ENCODE data around the gene GSTA1. TPM values are rescaled to one million over a fixed set of nuclear protein-coding genes. Genes with fewer than 3 reads are reported as not detected.
"Not testable (repeated sequence)": the region's sequence is repeated elsewhere in the genome, so short reads cannot be mapped to it uniquely, and the experiment has no call there.

Gene GSTA1
- polyA plus RNA-seq, 12 donors: 0.28 to 75.7 (median 1.2) TPM; not detected in 7

DNA sequence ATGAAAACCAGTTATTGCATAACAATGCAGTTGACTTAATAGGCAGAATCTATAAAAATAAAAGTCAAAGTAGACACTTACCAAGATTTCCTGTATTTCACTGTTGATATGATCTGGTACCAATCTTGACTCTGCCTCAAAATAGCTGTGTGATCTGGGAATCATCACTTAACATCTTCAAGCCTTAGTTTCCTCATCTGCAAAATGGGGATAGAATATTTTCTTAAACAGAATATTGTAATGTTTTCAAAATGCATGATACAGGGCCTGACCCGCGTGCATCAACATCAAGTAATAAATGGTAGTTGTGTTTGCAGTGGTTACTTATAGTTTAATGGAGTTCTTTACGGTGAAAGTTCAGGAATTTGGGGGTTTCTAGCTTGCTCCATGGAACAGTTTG, 10.9 kb upstream of the GSTA1 start:
- not testable (repeated sequence) for DNase-seq

GRCh38 chr6:52809777-52810176, 6.2 kb upstream of the GSTA1 start:
- DNase-seq: not testable (repeated sequence)

DNA sequence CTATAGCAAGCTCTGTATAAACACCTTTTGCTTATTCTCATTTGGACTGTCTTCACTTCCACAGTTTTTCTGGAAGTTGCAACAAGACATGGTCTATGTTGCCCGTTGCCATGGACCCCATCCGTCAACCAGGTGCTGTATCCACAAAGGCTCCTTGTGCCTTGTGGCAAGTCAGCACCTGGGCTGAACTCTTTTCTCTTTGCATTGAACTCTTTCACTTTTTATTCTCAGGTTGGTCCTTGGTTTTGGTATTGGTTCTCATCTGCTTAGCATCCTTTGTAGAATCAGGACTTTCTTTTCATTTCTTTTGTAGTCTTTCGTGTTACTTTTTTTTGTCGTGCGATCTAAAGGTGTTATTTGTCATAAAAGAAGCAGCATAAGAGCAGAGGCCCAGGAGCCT, 5.0 kb upstream of the GSTA1 start:
- no peak for DNase-seq

DNA sequence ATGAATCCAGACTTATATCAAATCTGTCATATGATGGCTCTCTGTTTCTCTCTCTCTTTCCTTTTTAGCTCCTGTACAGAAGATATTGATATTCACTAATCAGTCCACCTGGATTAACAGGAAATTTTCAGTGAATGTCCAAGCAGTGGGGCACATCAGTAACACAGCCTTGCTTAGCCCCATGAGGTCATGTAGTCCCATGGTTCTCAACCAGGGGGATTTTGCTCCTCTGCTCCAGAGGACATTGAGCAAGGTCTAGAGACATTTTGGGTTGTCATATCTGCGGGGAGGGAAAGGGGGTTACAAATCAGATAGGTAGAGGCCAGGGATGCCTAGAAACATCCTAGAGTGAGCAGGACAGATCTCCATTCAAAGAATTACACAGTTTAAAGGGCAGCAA, 810 bp downstream of the GSTA1 start:
- DNase-seq: no peak

GRCh38 chr6:52801188-52801841, 2.3 kb downstream of the GSTA1 start:
- DNase-seq: no peak

DNA sequence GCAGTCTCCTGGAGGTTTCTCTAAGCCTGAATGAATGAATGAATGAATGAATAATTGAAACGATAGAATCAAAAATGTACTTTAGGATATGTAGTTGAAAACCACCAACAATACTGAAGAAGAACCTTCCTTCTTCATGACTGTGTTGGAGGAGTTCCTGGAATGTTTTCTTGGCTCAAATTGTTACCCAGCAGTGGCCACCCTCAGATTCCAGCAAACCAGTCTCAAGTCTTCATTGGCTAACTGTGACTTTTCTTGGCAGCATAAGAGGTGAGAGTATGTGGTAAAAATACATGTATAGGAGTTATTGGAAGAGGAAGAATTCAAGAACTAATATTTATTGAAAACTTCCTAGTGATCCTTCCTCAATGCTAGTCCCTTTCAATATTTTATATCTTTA, 4.3 kb downstream of the GSTA1 start:
- not testable (repeated sequence) for DNase-seq

- DNase-seq: not testable (repeated sequence)
These were observed 9.2 kb downstream of the GSTA1 start for GRCh38 chr6:52794366-52794765.

DNA sequence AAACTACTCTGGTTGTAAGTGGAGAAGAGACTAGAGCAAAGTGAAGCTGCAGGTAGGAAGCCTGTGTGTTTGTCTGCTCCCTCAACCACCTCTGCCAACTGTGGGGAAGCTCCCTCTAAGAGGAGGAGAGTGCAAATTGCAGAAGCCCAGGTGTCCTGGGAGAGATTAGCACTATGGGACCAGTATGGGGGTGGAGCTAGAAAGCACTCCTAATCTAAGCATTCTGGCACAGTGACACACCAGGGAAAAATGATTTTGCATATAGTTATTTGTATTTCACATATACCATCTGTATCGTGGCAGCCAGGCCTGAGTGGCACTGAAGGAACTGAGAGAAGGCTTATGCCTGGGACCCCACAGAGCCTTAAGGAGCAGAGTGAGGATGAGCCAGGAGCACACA, 12.8 kb downstream of the GSTA1 start:
- DNase-seq: no peak

DNA sequence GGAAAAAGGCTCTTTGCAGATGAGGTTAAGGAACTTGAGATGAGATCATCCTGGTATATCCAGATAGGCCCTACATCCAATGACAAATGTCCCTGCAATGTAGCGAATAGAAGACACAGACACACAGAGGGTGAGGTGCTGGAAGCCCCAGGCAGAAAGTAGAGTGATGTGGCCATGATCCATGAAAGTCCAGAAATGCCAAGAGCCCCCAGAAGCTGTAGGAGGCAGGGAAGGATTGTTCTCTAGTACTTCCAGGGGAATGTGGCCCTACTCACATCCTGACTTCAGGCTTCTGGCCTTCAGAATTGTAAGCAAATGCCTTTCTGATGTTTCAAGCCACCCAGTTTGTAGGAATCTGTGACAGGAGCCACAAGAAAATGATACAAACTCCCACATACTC, 14.0 kb downstream of the GSTA1 start:
- not testable (repeated sequence) for DNase-seq

DNA sequence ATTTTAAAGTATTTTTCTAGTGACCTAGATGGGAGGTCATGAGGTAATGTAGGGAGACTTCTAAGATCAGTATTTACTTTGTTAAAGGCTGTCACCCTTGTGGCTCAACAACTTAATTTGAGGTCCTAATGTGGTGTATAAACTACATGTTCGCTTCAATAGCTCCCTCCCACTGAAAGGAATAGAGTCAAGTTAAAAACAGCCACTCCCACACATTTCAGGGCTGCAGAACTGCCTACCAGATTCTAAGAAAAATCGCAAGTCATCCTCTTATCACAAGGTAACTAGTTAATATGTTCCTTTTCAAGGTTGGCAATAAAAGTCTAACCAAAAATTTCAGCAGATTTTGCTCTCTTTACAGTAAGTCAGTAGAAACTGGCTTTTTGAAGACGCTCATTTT, 15.1 kb downstream of the GSTA1 start:
- DNase-seq: no peak

DNA sequence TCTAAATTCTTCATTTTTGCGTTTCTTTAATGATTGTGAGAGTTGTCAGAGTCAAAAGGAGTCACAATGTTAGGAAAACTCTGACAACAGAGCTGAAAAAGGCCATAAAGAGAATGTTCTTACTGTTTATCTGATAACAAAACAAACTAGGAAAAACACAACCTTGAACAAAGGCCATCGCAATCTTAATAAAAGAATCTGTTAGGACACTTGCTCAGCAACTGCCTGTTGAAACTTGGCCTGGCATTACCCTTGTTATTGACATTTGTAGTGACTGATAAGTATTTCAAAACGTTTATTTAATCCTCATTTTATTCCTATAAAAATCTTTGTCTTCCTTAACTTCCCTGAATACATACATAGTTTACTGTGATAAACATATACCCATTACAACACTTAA, 15.7 kb downstream of the GSTA1 start:
- DNase-seq: no peak

DNA sequence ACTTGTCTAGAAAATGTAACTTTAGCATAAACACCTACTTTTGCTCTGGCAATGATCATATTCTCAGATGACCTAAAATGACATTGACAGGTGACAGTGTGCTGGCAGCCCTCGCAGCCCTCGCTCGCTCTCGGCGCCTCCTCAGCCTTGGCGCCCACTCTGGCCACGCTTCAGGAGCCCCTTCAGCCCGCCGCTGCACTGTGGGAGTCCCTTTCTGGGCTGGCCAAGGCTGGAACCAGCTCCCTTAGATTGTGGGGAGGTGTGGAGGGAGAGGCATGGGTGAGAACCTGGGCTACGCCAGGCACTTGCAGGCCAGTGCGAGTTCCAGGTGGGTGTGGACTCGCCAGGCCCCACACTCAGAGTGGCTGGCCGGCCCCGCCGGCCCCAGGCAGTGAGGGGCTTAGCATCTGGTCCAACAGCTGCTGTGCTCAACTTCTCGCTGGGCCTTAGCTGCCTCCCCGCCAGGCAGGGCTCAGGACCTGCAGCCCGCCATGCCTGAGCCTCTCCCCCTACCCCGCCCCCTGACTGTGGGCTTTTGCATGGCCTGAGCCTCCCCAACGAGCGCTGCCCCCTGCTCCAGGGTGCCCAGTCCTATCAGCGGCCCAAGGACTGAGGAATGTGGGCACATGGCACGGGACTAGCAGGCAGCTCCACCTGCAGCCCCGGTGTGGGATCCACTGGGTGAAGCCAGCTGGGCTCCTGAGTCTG, 17.2 kb downstream of the GSTA1 start:
- no peak for DNase-seq

DNA sequence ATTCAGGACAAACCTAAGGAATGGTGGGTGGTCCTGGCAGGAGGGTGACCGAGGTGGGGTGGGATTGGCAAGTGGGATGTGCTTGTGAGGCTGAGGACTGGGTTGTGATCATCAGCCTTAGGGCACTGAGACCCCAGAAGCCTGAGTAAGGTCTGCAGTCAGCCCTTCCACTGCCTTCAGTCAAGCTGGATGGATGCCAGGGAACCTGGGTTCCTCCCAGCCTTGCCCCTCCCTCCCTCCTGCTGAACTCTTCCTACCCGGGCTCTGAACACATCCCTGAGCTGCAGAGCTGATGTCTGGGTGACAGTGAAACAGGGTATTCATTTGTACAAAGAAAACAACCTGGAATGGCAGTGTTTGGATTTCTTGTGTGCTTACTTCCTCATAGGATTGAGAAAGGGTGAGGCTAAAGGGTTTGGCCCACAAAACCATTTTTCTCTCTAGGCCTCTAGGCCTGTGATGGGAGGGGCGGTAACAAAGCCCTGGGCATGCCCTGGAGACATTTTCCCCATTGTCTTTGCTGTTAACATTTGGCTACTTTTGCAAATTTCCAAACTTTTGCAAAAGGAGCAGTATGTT, 20.8 kb downstream of the GSTA1 start:
- not testable (repeated sequence) for DNase-seq

- DNase-seq: not testable (repeated sequence)
These were observed 21.4 kb downstream of the GSTA1 start for GRCh38 chr6:52782209-52782608.

- DNase-seq: no peak
These were observed 24.4 kb downstream of the GSTA1 start for GRCh38 chr6:52779237-52779636.

- not testable (repeated sequence) for DNase-seq
These were observed 26.8 kb downstream of the GSTA1 start for GRCh38 chr6:52776711-52777351.

GRCh38 chr6:52769399-52769798, 34.2 kb downstream of the GSTA1 start:
- not testable (repeated sequence) for DNase-seq

- DNase-seq: not testable (repeated sequence)
These were observed 36.0 kb downstream of the GSTA1 start for GRCh38 chr6:52767658-52768057.

DNA sequence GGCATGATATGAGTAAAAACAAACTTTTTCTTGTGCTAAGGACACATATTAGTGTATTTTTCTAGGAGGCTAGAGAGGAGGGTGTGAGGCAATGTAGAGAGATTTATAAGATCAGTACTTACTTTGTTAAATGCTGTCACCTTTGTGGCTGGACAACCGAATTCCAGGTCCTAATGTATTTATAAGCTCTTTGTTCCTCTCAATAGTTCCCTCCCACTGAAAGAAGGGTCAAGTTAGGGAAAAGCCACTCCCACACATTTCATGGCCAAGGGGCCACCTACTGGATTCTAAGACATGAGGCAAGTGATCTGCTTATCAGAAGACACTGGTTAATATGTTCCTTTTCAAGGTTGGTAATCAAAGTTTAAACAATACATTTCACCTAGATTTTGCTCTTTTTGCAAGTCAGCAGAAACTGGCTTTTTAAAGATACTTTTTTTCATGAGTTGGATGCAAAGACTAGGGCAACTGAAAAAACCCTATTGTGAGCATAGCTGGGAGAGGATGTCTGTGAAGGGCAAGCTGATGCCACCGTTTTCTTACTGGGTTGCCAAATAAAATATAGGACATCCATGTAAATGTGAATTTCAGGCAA, 40.2 kb downstream of the GSTA1 start, which contains the start of gene GSTA2:
Gene GSTA2, minus strand, starts transcription at position 154 of the 595 bp plus-strand sequence. CDS start 5,528 bp downstream, outside the sequence.
- DNase-seq: not testable (repeated sequence)

- DNase-seq: not testable (repeated sequence)
These were observed 41.7 kb downstream of the GSTA1 start for GRCh38 chr6:52761673-52762491.
